K562 (cell line): ENCODE results near the gene AKT1. TPM values are rescaled to one million over a fixed set of nuclear protein-coding genes. Genes with fewer than 3 reads are reported as not detected.

ENCODE experiments used
- ATAC-seq: fragments of 200-7000 bp; cut with Tn5 transposase; 3 replicates; pipeline ENCODE4 v1.9.1; 2020; ENCODE audit warnings: moderate library complexity
- BruUV-seq: library from RNA; stranded (reverse); fragments of 400-500 nt; replicated peaks from 2 replicates; lab custom pipeline; 2021; lab: Mats Ljungman, UMichigan
- CTCF ChIA-PET: fragments of 300-600 bp; formaldehyde crosslinking; extraction: SDS; loops from one replicate; lab custom pipeline; 2021; ENCODE audit warnings: low intra/inter-chr PET ratio; lab: Yijun Ruan, JAX
- POLR2A ChIA-PET: fragments of 300-600, 350-650 bp; sonication (Branson Sonifier 250); formaldehyde crosslinking; extraction: SDS; loops from one replicate; lab custom pipeline; 2021; ENCODE audit warnings: antibody characterized with exemption, inconsistent platforms; lab: Yijun Ruan, JAX
- DNase-seq, 4 experiments: peaks; one replicate each; pipeline versions ENCODE4 v3.0.0 to v3.0.0-alpha.2; 2011 to 2018; ENCODE audit warnings: low spot score in 3 of 4, mixed read lengths in 3 of 4; ENCODE audit errors: extremely low read depth in 1 of 4
- FAIRE-seq: peaks from 2 replicates; lab custom pipeline; 2011; peaks lifted over from hg19 to GRCh38; lab: Jason Lieb, UNC
- H2AFZ ChIP-seq: 2 replicates; pipeline ENCODE4 v1.6.0; 2011; ENCODE audit warnings: low read depth, low read length, control low read depth, inconsistent platforms
- H3K27ac ChIP-seq: fragments of 200-600 bp; 3 replicates; pipeline ENCODE4 v1.8.0; 2011; ENCODE audit warnings: low read depth, mild to moderate bottlenecking, control low read depth, inconsistent platforms, low read length, moderate library complexity, mixed read lengths; ENCODE audit errors: extremely low read depth
- H3K27me3 ChIP-seq, 2 experiments: fragments of 300-600 bp in 1 of 2; 2 replicates in 1 of 2; 3 replicates in 1 of 2; pipeline versions ENCODE4 v1.6.0 to v1.8.0; 2011; ENCODE audit warnings: inconsistent platforms in 2 of 2, low read length in 2 of 2, mild to moderate bottlenecking in 1 of 2, mixed read lengths in 1 of 2, moderate library complexity in 1 of 2; ENCODE audit not compliant: control insufficient read depth in 2 of 2, insufficient read depth in 2 of 2
- H3K36me3 ChIP-seq: fragments of 300-600 bp; 3 replicates; pipeline ENCODE4 v1.8.0; 2011; ENCODE audit warnings: mild to moderate bottlenecking, low read length, inconsistent platforms; ENCODE audit not compliant: control insufficient read depth, insufficient read depth
- H3K4me1 ChIP-seq, 2 experiments: fragments of 200-600 bp in 1 of 2; replicated peaks in 1 of 2; 2 replicates in 1 of 2; 3 replicates in 1 of 2; pipeline versions ENCODE4 v1.5.1 to v1.8.0; 2011; ENCODE audit warnings: inconsistent platforms in 2 of 2, low read length in 2 of 2, mild to moderate bottlenecking in 1 of 2, mixed read lengths in 1 of 2, moderate library complexity in 1 of 2; ENCODE audit not compliant: control insufficient read depth in 2 of 2, insufficient read depth in 2 of 2
- H3K4me2 ChIP-seq: 2 replicates; pipeline ENCODE4 v1.6.1; 2011; ENCODE audit warnings: low read length, control low read depth, inconsistent platforms, mixed read lengths; ENCODE audit not compliant: insufficient read depth
- H3K4me3 ChIP-seq: fragments of 200-600 bp; sonication (generic), shearing (Covaris generic); 2 replicates; pipeline ENCODE4 v1.5.1; 2016; ENCODE audit warnings: control low read depth, inconsistent platforms
- H3K79me2 ChIP-seq: fragments of 200-600 bp; 3 replicates; pipeline ENCODE4 v1.8.0; 2011; ENCODE audit warnings: low read length, inconsistent platforms; ENCODE audit not compliant: control insufficient read depth, insufficient read depth
- H3K9ac ChIP-seq, 2 experiments: 2 replicates each; pipeline versions ENCODE4 v1.6.0 to v1.6.1; 2011; ENCODE audit warnings: low read depth in 2 of 2, low read length in 2 of 2, control low read depth in 1 of 2, inconsistent platforms in 1 of 2, mild to moderate bottlenecking in 1 of 2, mixed read lengths in 1 of 2; ENCODE audit not compliant: insufficient read depth in 1 of 2
- H3K9me1 ChIP-seq: one replicate; pipeline ENCODE4 v1.6.0; 2011; ENCODE audit warnings: inconsistent platforms, mild to moderate bottlenecking, low read length, moderate library complexity; ENCODE audit not compliant: control insufficient read depth, insufficient read depth
- H3K9me3 ChIP-seq: replicated peaks from 2 replicates; pipeline ENCODE4 v1.5.1; 2011; ENCODE audit warnings: low read depth, low read length, inconsistent platforms; ENCODE audit not compliant: control insufficient read depth, insufficient read depth
- H4K20me1 ChIP-seq: replicated peaks from 2 replicates; pipeline ENCODE4 v1.6.1; 2011; ENCODE audit warnings: low read length, inconsistent platforms, mixed read lengths; ENCODE audit not compliant: control insufficient read depth, insufficient read depth
- ATF1 ChIP-seq, 2 experiments: fragments of 450-650 bp in 1 of 2; IDR thresholded peaks; 2 replicates each; pipeline ENCODE4 v1.6.1; 2016; ENCODE audit warnings: missing compliant biosample characterization in 1 of 2, missing genetic modification characterization in 1 of 2
- GTF2A2 ChIP-seq: IDR thresholded peaks from 2 replicates; pipeline ENCODE4 v1.6.1; 2016; ENCODE audit warnings: mild to moderate bottlenecking, missing genetic modification characterization, missing compliant biosample characterization
- HMGN3 ChIP-seq: IDR thresholded peaks from 2 replicates; pipeline ENCODE4 v1.6.1; 2011; ENCODE audit warnings: borderline replicate concordance, low read depth, mild to moderate bottlenecking, mixed read lengths, low read length; ENCODE audit not compliant: insufficient read length; ENCODE audit errors: extremely low read depth
- JUNB ChIP-seq: fragments of 450-650 bp; formaldehyde crosslinking; conservative IDR thresholded peaks from 2 replicates; pipeline ENCODE4 v1.4.0; 2020; ENCODE audit warnings: mild to moderate bottlenecking
- SAFB2 ChIP-seq: fragments of 200-400 bp; formaldehyde crosslinking; IDR thresholded peaks from 2 replicates; pipeline ENCODE4 v1.6.1; 2018; ENCODE audit warnings: borderline replicate concordance, low read length, low read depth, moderate library complexity; ENCODE audit not compliant: severe bottlenecking
- SNIP1 ChIP-seq: fragments of 450-650 bp; IDR thresholded peaks from 2 replicates; pipeline ENCODE4 v1.7.1; 2017; ENCODE audit warnings: low read depth, mild to moderate bottlenecking
- TEAD1 ChIP-seq, 2 experiments: fragments of 450-650 bp in 1 of 2; sonication (generic) in 1 of 2; formaldehyde crosslinking; IDR thresholded peaks; 2 replicates each; pipeline versions ENCODE4 v1.4.0 to v1.8.0; 2020 to 2022; ENCODE audit warnings: mild to moderate bottlenecking in 2 of 2, missing genetic modification reagents in 1 of 2
- UBTF ChIP-seq, 2 experiments: IDR thresholded peaks; 2 replicates each; pipeline ENCODE4 v1.6.1; 2012; ENCODE audit warnings: improper control_type of control experiment in 2 of 2, low read depth in 2 of 2, low read length in 2 of 2, borderline replicate concordance in 1 of 2
- ZC3H11A ChIP-seq: IDR thresholded peaks from 2 replicates; pipeline ENCODE4 v1.6.1; 2012; ENCODE audit warnings: low read depth, low read length, improper control_type of control experiment
- ZC3H8 ChIP-seq: fragments of 450-650 bp; IDR thresholded peaks from 2 replicates; pipeline ENCODE4 v1.6.1; 2017
- ZFP30 ChIP-seq: fragments of 250-450 bp; sonication (Bioruptor Pico); IDR thresholded peaks from 2 replicates; pipeline ENCODE4 v1.8.0; 2022; ENCODE audit warnings: moderate library complexity, mild to moderate bottlenecking, inconsistent platforms, borderline replicate concordance
- ZNF146 ChIP-seq: IDR thresholded peaks from one replicate; pipeline ENCODE4 v1.6.1; 2018; ENCODE audit warnings: missing compliant biosample characterization; ENCODE audit not compliant: unreplicated experiment
- ZNF780A ChIP-seq: fragments of 250-450 bp; sonication (Bioruptor Pico); IDR thresholded peaks from 2 replicates; pipeline ENCODE4 v1.5.0; 2021; ENCODE audit warnings: mild to moderate bottlenecking
- WGBS: fragments of 100-300 bp; shearing (Covaris generic); methylation state at CpG from one replicate; pipeline ENCODE4 v1.1.6; 2016; ENCODE audit warnings: low coverage, mixed read lengths; ENCODE audit not compliant: insufficient coverage; ENCODE audit errors: missing lambda C conversion rate; 5-methylcytosine and 5-hydroxymethylcytosine counted together
- in situ Hi-C: fragments of 300-500 bp; cut with MboI; formaldehyde crosslinking; loops from 4 replicates; pipeline ENCODE4 v1.15.0; 2018; ENCODE audit warnings: inconsistent platforms, mixed read lengths
- intact Hi-C: fragments of 100-400 bp; cut with micrococcal nuclease; formaldehyde crosslinking; loops from 2 replicates; pipeline ENCODE4 v1.14.2; 2022
- polyA plus RNA-seq, 8 experiments: library from polyadenylated mRNA; depleted of rRNA in 4 of 8; stranded (reverse) in 5 of 8; unstranded in 3 of 8; fragments of >200 nt; fragmentation: Nextera tagmentation in 2 of 8; fragmentation: Illumina TruSeq in 1 of 8; extraction: Ambion mirVana in 2 of 8; extraction: Trizol in 1 of 8; gene quantifications; 2 replicates each; pipeline versions ENCODE4 v1.2.1 to v1.2.3, GENCODE V29; 2011 to 2014; ENCODE audit warnings: inconsistent platforms in 1 of 8, missing spikeins in 1 of 8
- total RNA-seq, 7 experiments: library from RNA; depleted of rRNA in 6 of 7; stranded (reverse); fragments of >200 nt in 6 of 7; fragmentation: Illumina TruSeq in 2 of 7; extraction: Trizol in 2 of 7; gene quantifications; 2 replicates each; pipeline versions ENCODE4 v1.2.1 to v1.2.3, GENCODE V29; 2011 to 2021; ENCODE audit warnings: low replicate concordance in 1 of 7

Gene AKT1
- total and polyA plus RNA-seq, 9 of the 15 experiments (the other 6 are each of a cell fraction or from before 2014, with no cell fraction given), result 0.49 to 132 (median 75.1) TPM

- intact Hi-C loops, result no loop called here
- no peaks in the 10 kb centered on the region for H3K27me3 ChIP-seq
- no TSS peak for BruUV-seq
- FAIRE-seq (no peak), ATAC-seq (no peak), DNase-seq (no peak)
- no peak overlapping the region for H3K27ac ChIP-seq
- no peaks in the 10 kb centered on the region for H3K9me1 ChIP-seq
- 97% methylated on average over 19 of the region's 46 CpGs for WGBS
- no peaks in the 10 kb centered on the region for H3K79me2 ChIP-seq
- no peaks in the 10 kb centered on the region for H4K20me1 ChIP-seq
- H3K9me3 ChIP-seq, result peaks cover 6% of the 10 kb centered on the region; the same call in 1 of the 2 replicates
- no peak overlapping the region for H2AFZ ChIP-seq
- ChIA-PET POLR2A (no interaction called here), CTCF (interaction anchor here (0.6 kb wide), 1 partner anchor 21 kb away, joined by 3 read pairs; no protein-coding TSS in a partner anchor)
- peaks cover 4 to 57% of the 10 kb centered on the region in 2 experiments; a peak in 4 of 5 replicates for H3K4me1 ChIP-seq
- TF ChIP-seq SNIP1, result no peak
- no peak for TF ChIP-seq ATF1 (CRISPR knock-in tag; IDR thresholded peaks at IDR 0.05)
- TF ChIP-seq ATF1 (tag; IDR thresholded peaks at IDR 0.05), result no peak
- TF ChIP-seq ZNF146 (CRISPR knock-in tag), result no peak
- TF ChIP-seq TEAD1 (CRISPR knock-in tag; IDR thresholded peaks at IDR 0.05), result no peak
- TF ChIP-seq ZC3H8, result no peak
- TF ChIP-seq ZNF780A, result no peak
- no peak for TF ChIP-seq GTF2A2
- no peak for TF ChIP-seq UBTF (IDR thresholded peaks at IDR 0.05; ENCODE audit: borderline replicate concordance in 1 of 2, low read depth in 2 of 2, low read length in 2 of 2)
- TF ChIP-seq ZFP30 (CRISPR knock-in tag), result no peak
- no peak for TF ChIP-seq ZC3H11A
- TF ChIP-seq JUNB (CRISPR knock-in tag), result no peak
- TF ChIP-seq SAFB2, result no peak
- TF ChIP-seq HMGN3, result no peak
- no peak overlapping the region for H3K4me3 ChIP-seq
- H3K36me3 ChIP-seq, result peaks cover 72% of the 10 kb centered on the region; the same call in 1 of the 3 replicates
- in situ Hi-C loops, result no loop called here
- H3K9ac ChIP-seq, result no peak overlapping the region
- H3K4me2 ChIP-seq, result no peak overlapping the region
These were observed 21.8 kb downstream of the AKT1 start for GRCh38 chr14:104773505-104774452.
